ENCODE measurements around the gene CLDN6. TPM values are rescaled to one million over a fixed set of nuclear protein-coding genes. Genes with fewer than 3 reads are reported as not detected.

Gene CLDN6
- total and polyA plus RNA-seq, 8 donors: not detected

DNA sequence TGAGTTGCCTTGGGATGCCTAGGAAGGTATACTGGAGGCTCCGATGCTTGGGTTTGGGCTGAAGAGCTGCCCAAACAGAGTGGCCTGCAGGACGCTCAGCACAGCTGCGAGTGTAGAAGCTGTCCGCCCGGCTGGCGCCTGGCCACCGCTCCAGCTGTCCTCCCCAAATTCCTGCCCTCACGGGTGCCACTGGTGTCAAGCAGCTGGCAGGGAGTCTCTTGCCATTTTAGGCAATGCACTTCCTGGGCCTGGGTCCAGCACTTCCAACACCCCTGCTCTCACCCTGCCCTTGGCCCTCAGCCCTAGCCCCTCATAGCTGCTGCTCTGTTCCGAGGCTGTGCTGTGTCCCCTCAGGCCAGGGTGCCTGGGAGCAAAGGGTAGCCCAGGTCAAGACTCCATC, 32.5 kb downstream of the CLDN6 start:
- Histone ChIP-seq H3K27me3 (peaks cover 0 to 34% (median 4%) of the 10 kb centered on the region in 3 donors), H3K4me3 (no peak overlapping the region), H3K4me1 (peaks cover 13 to 38% (median 34%) of the 10 kb centered on the region in 4 donors), H3K27ac (no peak overlapping the region), H3K36me3 (no peaks in the 10 kb centered on the region), H3K9me3 (no peaks in the 10 kb centered on the region)
- intact Hi-C loops (cut with DNase I; ENCODE audit: low total_unique reads): no loop called here
- DNase-seq: no peak
- TF ChIP-seq POLR2AphosphoS5 (IDR thresholded peaks at IDR 0.05) (no peak), POLR2A (IDR thresholded peaks at IDR 0.05) (no peak)
- TF ChIP-seq, protein P1, sequence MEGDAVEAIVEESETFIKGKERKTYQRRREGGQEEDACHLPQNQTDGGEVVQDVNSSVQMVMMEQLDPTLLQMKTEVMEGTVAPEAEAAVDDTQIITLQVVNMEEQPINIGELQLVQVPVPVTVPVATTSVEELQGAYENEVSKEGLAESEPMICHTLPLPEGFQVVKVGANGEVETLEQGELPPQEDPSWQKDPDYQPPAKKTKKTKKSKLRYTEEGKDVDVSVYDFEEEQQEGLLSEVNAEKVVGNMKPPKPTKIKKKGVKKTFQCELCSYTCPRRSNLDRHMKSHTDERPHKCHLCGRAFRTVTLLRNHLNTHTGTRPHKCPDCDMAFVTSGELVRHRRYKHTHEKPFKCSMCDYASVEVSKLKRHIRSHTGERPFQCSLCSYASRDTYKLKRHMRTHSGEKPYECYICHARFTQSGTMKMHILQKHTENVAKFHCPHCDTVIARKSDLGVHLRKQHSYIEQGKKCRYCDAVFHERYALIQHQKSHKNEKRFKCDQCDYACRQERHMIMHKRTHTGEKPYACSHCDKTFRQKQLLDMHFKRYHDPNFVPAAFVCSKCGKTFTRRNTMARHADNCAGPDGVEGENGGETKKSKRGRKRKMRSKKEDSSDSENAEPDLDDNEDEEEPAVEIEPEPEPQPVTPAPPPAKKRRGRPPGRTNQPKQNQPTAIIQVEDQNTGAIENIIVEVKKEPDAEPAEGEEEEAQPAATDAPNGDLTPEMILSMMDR (IDR thresholded peaks at IDR 0.05): no peak
- 29 to 50% (median 33%) methylated on average over 9 of the region's 9 CpGs for WGBS, 5 donors

DNA sequence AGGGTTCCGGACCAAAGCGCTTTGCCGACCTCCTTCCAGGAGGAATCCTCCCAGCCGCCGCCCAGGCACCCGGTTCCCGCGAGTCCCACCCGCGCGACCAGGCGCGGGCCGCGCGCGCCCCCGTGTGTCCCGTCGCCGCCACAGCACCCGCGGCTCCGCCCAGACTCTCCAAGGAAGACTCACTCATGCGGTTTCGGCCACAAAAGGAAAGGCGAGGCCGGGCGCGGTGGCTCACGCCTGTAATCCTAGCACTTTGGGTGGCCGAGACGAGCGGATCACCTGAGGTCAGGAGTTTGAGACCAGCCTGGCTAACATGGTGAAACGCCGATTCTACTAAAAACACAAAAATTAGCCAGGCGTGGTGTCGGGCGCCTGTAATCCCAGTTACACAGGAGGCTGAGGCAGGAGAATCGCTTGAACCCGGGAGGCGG, 34.3 kb downstream of the CLDN6 start:
- intact Hi-C loops (cut with DNase I; ENCODE audit: low total_unique reads): no loop called here
- WGBS, 5 donors: 8 to 33% (median 10%) methylated on average over 13 to 42 of the region's 42 CpGs
- H3K27me3 ChIP-seq: peaks cover 0 to 29% (median 7%) of the 10 kb centered on the region in 3 donors
- DNase-seq: peak; percentile 85 to 92
- H3K27ac ChIP-seq: peak overlapping the region in 1 of 5 donors; percentile 8
- H3K9me3 ChIP-seq: no peaks in the 10 kb centered on the region
- TF ChIP-seq, protein P1 (IDR thresholded peaks at IDR 0.05): peak in 5 of 7 experiments; percentile 60 to 97 (median 97)
- TF ChIP-seq POLR2AphosphoS5 (IDR thresholded peaks at IDR 0.05) (peak in 1 of 3 donors; percentile 53), POLR2A (IDR thresholded peaks at IDR 0.05) (no peak)
- peak overlapping the region in 3 of 4 donors; percentile 3 to 26 (median 23) for H3K4me3 ChIP-seq
- H3K36me3 ChIP-seq: no peaks in the 10 kb centered on the region
- peaks cover 21 to 50% (median 44%) of the 10 kb centered on the region in 4 donors for H3K4me1 ChIP-seq

DNA sequence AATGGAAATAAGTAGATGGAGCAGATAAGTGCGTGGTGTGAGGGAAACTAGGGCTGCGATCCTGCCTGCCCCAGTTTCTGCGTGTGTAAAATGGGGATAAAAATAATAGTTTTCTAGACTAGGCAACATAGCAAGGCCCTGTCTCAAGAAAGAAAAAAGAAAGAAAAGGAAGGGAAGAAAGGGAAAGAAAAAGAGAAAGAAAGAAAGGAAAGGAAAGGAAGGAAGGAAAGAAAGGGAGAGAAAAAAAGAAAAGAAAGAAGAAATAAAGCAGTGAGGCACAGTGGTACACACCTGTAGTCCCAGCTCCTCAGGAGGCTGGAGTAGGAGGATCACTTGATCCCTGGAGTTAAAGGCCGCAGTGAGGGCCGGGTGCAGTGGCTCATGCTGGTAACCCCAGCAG, 35.6 kb downstream of the CLDN6 start:
- no peaks in the 10 kb centered on the region for H3K9me3 ChIP-seq
- intact Hi-C loops (cut with DNase I; ENCODE audit: low total_unique reads): no loop called here
- H3K36me3 ChIP-seq: no peaks in the 10 kb centered on the region
- no peak for DNase-seq
- 78 to 88% (median 83%) methylated on average over 5 of the region's 5 CpGs for WGBS, 5 donors
- no peak for TF ChIP-seq EP300 (IDR thresholded peaks at IDR 0.05)
- TF ChIP-seq, protein P1 (IDR thresholded peaks at IDR 0.05): no peak
- no peak overlapping the region for H3K27ac ChIP-seq
- H3K27me3 ChIP-seq: peaks cover 0 to 23% (median 7%) of the 10 kb centered on the region in 3 donors
- no peak overlapping the region for H3K4me3 ChIP-seq
- H3K4me1 ChIP-seq: peaks cover 29 to 60% (median 49%) of the 10 kb centered on the region in 4 donors

DNA sequence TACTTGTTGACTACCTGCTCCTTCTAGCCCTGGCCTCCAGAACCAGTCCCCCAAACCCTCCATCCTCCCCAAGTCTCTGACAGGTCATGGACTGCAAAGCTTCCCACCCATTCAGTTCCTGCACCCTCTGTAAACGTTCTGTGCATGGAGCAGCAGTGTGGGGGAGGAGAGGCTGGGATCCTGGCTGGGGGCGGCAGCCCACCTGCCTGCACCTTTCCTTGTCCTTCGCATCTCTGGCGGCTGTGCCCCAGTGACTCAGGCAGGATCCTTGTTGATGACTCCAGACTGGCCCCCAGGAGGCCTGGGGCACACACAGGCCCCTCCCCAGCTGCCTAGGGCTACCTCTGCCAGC, 36.1 kb downstream of the CLDN6 start:
- Histone ChIP-seq H3K4me1 (peaks cover 32 to 65% (median 52%) of the 10 kb centered on the region in 4 donors), H3K36me3 (no peaks in the 10 kb centered on the region), H3K27ac (no peak overlapping the region), H3K9me3 (no peaks in the 10 kb centered on the region), H3K27me3 (peaks cover 0 to 21% (median 7%) of the 10 kb centered on the region in 3 donors), H3K4me3 (no peak overlapping the region)
- DNase-seq: no peak
- no peak for TF ChIP-seq POLR2AphosphoS5 (IDR thresholded peaks at IDR 0.05)
- no peak for TF ChIP-seq EP300 (IDR thresholded peaks at IDR 0.05)
- TF ChIP-seq, protein P1 (IDR thresholded peaks at IDR 0.05): no peak
- TF ChIP-seq POLR2A (IDR thresholded peaks at IDR 0.05): no peak
- WGBS, 5 donors: 67 to 80% (median 73%) methylated on average over 4 of the region's 4 CpGs
- intact Hi-C loops (cut with DNase I; ENCODE audit: low total_unique reads): no loop called here

Data from stomach (tissue), 9 donors.